NOMO-1 treated with dmso at 0.1 percent for 144 hours (cell line): ENCODE results near the gene ARHGAP9.

Experiments
- DNase-seq: peaks from one replicate; lab custom pipeline; 2025; ENCODE audit not compliant: unreplicated experiment; lab: John Stamatoyannopoulos, UW

Gene ARHGAP9

GRCh38 chr12:57473886-57474285 is 5.8 kb downstream of the ARHGAP9 start:
- DNase-seq: no peak

GRCh38 chr12:57473392-57473791 is 6.3 kb downstream of the ARHGAP9 start:
- no peak for DNase-seq

- no peak for DNase-seq
These were observed 7.3 kb downstream of the ARHGAP9 start for GRCh38 chr12:57472391-57472790.

- DNase-seq: no peak
These were observed 8.0 kb downstream of the ARHGAP9 start for GRCh38 chr12:57471661-57472060.

GRCh38 chr12:57470970-57471656 is 8.6 kb downstream of the ARHGAP9 start:
- no peak for DNase-seq

- no peak for DNase-seq
These were observed 9.2 kb downstream of the ARHGAP9 start for GRCh38 chr12:57470286-57470969.

- DNase-seq: no peak
These were observed 10.1 kb downstream of the ARHGAP9 start for GRCh38 chr12:57469296-57470164.

- DNase-seq: no peak
These were observed 11.8 kb downstream of the ARHGAP9 start for GRCh38 chr12:57467915-57468314.

- DNase-seq: no peak
These were observed 12.3 kb downstream of the ARHGAP9 start for GRCh38 chr12:57467212-57467874.

- no peak for DNase-seq
These were observed 13.7 kb downstream of the ARHGAP9 start for GRCh38 chr12:57465747-57466505.

GRCh38 chr12:57465030-57465746 is 14.5 kb downstream of the ARHGAP9 start:
- no peak for DNase-seq

- no peak for DNase-seq
These were observed 15.1 kb downstream of the ARHGAP9 start for GRCh38 chr12:57464569-57464968.

- no peak for DNase-seq
These were observed 16.8 kb downstream of the ARHGAP9 start for GRCh38 chr12:57462912-57463253.

GRCh38 chr12:57462251-57462911 is 17.3 kb downstream of the ARHGAP9 start:
- DNase-seq: peak; percentile 88

- DNase-seq: no peak
These were observed 17.8 kb downstream of the ARHGAP9 start for GRCh38 chr12:57461917-57462250.

- DNase-seq: no peak
These were observed 18.3 kb downstream of the ARHGAP9 start for GRCh38 chr12:57461276-57461916.

GRCh38 chr12:57460841-57461275 is 18.8 kb downstream of the ARHGAP9 start:
- DNase-seq: no peak

GRCh38 chr12:57460468-57460784 is 19.2 kb downstream of the ARHGAP9 start:
- no peak for DNase-seq
